HepG2 (cell line): ENCODE data around the gene FAM219A. TPM values are rescaled to one million over a fixed set of nuclear protein-coding genes. Genes with fewer than 3 reads are reported as not detected.

Source experiments
- BCL6 ChIP-seq: IDR thresholded peaks from 2 replicates; pipeline ENCODE4 v1.6.1; 2016; ENCODE audit warnings: missing genetic modification reagents, missing compliant biosample characterization
- CBFB ChIP-seq: sonication (generic); formaldehyde crosslinking; IDR thresholded peaks from 2 replicates; pipeline ENCODE4 v1.4.0; 2020; ENCODE audit warnings: missing genetic modification reagents
- CBX2 ChIP-seq, 2 experiments: fragments of 200-600 bp in 1 of 2; sonication (generic); formaldehyde crosslinking in 1 of 2; IDR thresholded peaks; 2 replicates each; pipeline versions ENCODE4 v1.7.0 to v1.8.1; 2018 to 2022; ENCODE audit warnings: low read depth in 2 of 2, low read length in 1 of 2, mild to moderate bottlenecking in 1 of 2, missing genetic modification reagents in 1 of 2
- CHCHD3 ChIP-seq: sonication (generic); formaldehyde crosslinking; IDR thresholded peaks from 2 replicates; pipeline ENCODE4 v1.8.0; 2022; ENCODE audit warnings: mild to moderate bottlenecking, missing genetic modification reagents, moderate library complexity
- ELF3 ChIP-seq: IDR thresholded peaks from 2 replicates; pipeline ENCODE4 v1.6.1; 2016; ENCODE audit warnings: missing genetic modification reagents, missing compliant biosample characterization
- FOXA3 ChIP-seq: IDR thresholded peaks from 2 replicates; pipeline ENCODE4 v1.6.1; 2016; ENCODE audit warnings: missing genetic modification reagents, missing compliant biosample characterization
- IKZF5 ChIP-seq: IDR thresholded peaks from 2 replicates; pipeline ENCODE4 v1.6.1; 2018; ENCODE audit warnings: missing genetic modification reagents, mild to moderate bottlenecking, missing compliant biosample characterization
- KDM2A ChIP-seq: sonication (generic); formaldehyde crosslinking; IDR thresholded peaks from 2 replicates; pipeline ENCODE4 v1.4.0; 2020; ENCODE audit warnings: low read depth, missing genetic modification reagents, borderline replicate concordance
- MEIS2 ChIP-seq: sonication (generic); formaldehyde crosslinking; IDR thresholded peaks from 2 replicates; pipeline ENCODE4 v1.9.0; 2021; ENCODE audit warnings: mild to moderate bottlenecking, missing genetic modification reagents
- MIXL1 ChIP-seq: IDR thresholded peaks from 2 replicates; pipeline ENCODE4 v1.6.1; 2016
- MXI1 ChIP-seq: IDR thresholded peaks from 3 replicates; pipeline ENCODE4 v1.6.1; 2012; ENCODE audit warnings: low read depth, low read length, inconsistent platforms, borderline replicate concordance
- NR2C2 ChIP-seq: sonication (generic); formaldehyde crosslinking; IDR thresholded peaks from 2 replicates; pipeline ENCODE4 v1.4.0; 2020; ENCODE audit warnings: missing genetic modification reagents, mild to moderate bottlenecking, moderate library complexity, borderline replicate concordance
- ONECUT2 ChIP-seq: sonication (generic); formaldehyde crosslinking; IDR thresholded peaks from 2 replicates; pipeline ENCODE4 v1.4.0; 2020; ENCODE audit warnings: missing genetic modification reagents
- RNF2 ChIP-seq: fragments of 450-650 bp; conservative IDR thresholded peaks from 2 replicates; pipeline ENCODE4 v1.6.1; 2016; ENCODE audit warnings: low read depth
- SP4 ChIP-seq: sonication (generic); formaldehyde crosslinking; IDR thresholded peaks from 2 replicates; pipeline ENCODE4 v1.8.1; 2023; ENCODE audit warnings: mild to moderate bottlenecking, missing genetic modification reagents
- SPEN ChIP-seq: sonication (generic); formaldehyde crosslinking; IDR thresholded peaks from 2 replicates; pipeline ENCODE4 v1.5.1; 2020; ENCODE audit warnings: low read depth, mild to moderate bottlenecking, missing genetic modification reagents
- TEAD3 ChIP-seq: optimal IDR thresholded peaks from 2 replicates; pipeline ENCODE3; 2016; ENCODE audit warnings: borderline replicate concordance
- ZBTB26 ChIP-seq: IDR thresholded peaks from 2 replicates; pipeline ENCODE4 v1.6.1; 2016; ENCODE audit warnings: missing compliant biosample characterization, missing genetic modification reagents, borderline replicate concordance
- ZNF143 ChIP-seq: sonication (generic); formaldehyde crosslinking; IDR thresholded peaks from 2 replicates; pipeline ENCODE4 v1.4.0; 2020; ENCODE audit warnings: missing genetic modification reagents
- ZNF281 ChIP-seq: sonication (generic); formaldehyde crosslinking; IDR thresholded peaks from 2 replicates; pipeline ENCODE4 v1.4.0; 2020; ENCODE audit warnings: missing genetic modification reagents, borderline replicate concordance
- ZNF335 ChIP-seq: sonication (generic); formaldehyde crosslinking; IDR thresholded peaks from 2 replicates; pipeline ENCODE4 v1.4.0; 2020; ENCODE audit warnings: missing genetic modification reagents
- ZNF350 ChIP-seq: sonication (generic); formaldehyde crosslinking; IDR thresholded peaks from 2 replicates; pipeline ENCODE4 v1.4.0; 2020; ENCODE audit warnings: mild to moderate bottlenecking, low read depth, missing genetic modification reagents, borderline replicate concordance
- ZNF543 ChIP-seq: sonication (generic); formaldehyde crosslinking; IDR thresholded peaks from 2 replicates; pipeline ENCODE4 v1.4.0; 2020; ENCODE audit warnings: mild to moderate bottlenecking, missing genetic modification reagents
- ZNF563 ChIP-seq: sonication (generic); formaldehyde crosslinking; IDR thresholded peaks from 2 replicates; pipeline ENCODE4 v1.8.0; 2022; ENCODE audit warnings: mild to moderate bottlenecking, moderate library complexity, missing genetic modification reagents
- polyA plus RNA-seq, 8 experiments: library from polyadenylated mRNA; depleted of rRNA in 3 of 8; stranded (reverse) in 7 of 8; unstranded in 1 of 8; fragments of >200 nt; fragmentation: Illumina TruSeq in 4 of 8; extraction: Trizol in 4 of 8; gene quantifications; 2 replicates each; pipeline versions ENCODE4 v1.2.1 to v1.2.3, GENCODE V29; 2011 to 2016; ENCODE audit warnings: low read depth in 4 of 8, missing spikeins in 1 of 8, mixed read lengths in 1 of 8; ENCODE audit not compliant: insufficient read depth in 1 of 8
- total RNA-seq, 5 experiments: library from RNA; depleted of rRNA; stranded (reverse); fragments of >200 nt; fragmentation: Illumina TruSeq; extraction: Trizol; gene quantifications; 2 replicates each; pipeline ENCODE4 v1.2.3, GENCODE V29; 2016; ENCODE audit warnings: low read depth in 1 of 5
- TF ChIP-seq, protein P1 (sequence below): IDR thresholded peaks from 2 replicates; pipeline ENCODE4 v1.6.1; 2016; ENCODE audit warnings: missing genetic modification reagents, missing compliant biosample characterization

Gene FAM219A
- total and polyA plus RNA-seq, 2 of the 13 experiments (the other 11 are each of a cell fraction or from before 2014, with no cell fraction given): 3.9 to 6.4 TPM

DNA sequence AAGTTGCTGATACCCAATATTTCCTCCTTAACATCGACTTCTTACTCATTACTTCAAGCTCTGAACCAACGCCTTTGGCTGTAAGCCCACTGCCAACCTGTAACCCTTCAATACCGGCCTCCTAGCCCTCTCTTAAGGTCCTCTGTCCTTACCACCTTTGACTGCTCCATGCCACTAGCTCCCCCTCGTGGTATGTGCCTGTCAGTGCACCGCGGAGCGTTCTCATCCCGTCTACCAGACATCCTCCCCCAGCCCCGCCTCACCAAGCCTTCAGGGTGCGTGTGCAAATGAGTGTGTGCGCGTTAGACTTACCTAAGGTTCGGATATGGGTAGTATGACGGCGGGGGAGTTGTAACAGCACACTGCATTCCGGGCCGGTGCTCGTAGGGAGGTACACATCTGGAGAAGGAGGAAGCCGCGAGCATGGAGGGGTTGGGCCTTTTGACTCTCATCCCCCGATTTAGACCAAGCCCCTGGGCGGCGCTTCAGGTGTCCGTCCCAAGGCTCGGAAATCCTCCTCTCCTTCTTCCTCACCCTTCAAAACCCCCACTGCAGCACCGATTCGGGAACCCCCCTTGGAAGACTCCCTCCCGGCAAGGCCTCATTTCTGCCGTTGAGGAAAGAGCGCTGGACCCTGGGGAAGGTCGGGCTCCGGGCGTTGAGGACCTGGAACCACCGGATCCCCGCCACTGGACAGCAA, 78.9 kb downstream of the FAM219A start (continued):
- TF ChIP-seq ZBTB26 (peak; percentile 62; the same call in 1 of the 2 replicates), ZNF335 (CRISPR knock-in tag) (no peak; the same call in 1 of the 2 replicates), ELF3 (peak; percentile 52; the same call in 1 of the 2 replicates), RNF2 (no peak), ONECUT2 (CRISPR knock-in tag) (no peak), NR2C2 (CRISPR knock-in tag) (peak; percentile 23; the same call in 1 of the 2 replicates), MEIS2 (no peak), MXI1 (peak; percentile 46; the same call in 1 of the 3 replicates), CBX2 (IDR thresholded peaks at IDR 0.05; ENCODE audit: low read depth, low read length) (no peak), CBX2 (CRISPR knock-in tag; IDR thresholded peaks at IDR 0.05; ENCODE audit: low read depth) (no peak), BCL6 (peak; percentile 34; the same call in 1 of the 2 replicates), SPEN (CRISPR knock-in tag) (peak; percentile 17; the same call in 1 of the 2 replicates), ZNF563 (no peak), MIXL1 (0 out of 2 replicates have a peak, but pooled peaks have one; percentile 56), SP4 (CRISPR knock-in tag) (peak; percentile 16; the same call in 1 of the 2 replicates), ZNF281 (CRISPR knock-in tag) (peak; percentile 56; the same call in 1 of the 2 replicates), CHCHD3 (no peak), KDM2A (CRISPR knock-in tag) (peak; percentile 67; the same call in 1 of the 2 replicates), ZNF543 (0 out of 2 replicates have a peak, but pooled peaks have one; percentile 54), FOXA3 (CRISPR knock-in tag) (0 out of 2 replicates have a peak, but pooled peaks have one; percentile 9), TEAD3 (CRISPR knock-in tag) (peak; percentile 97), ZNF350 (CRISPR knock-in tag) (0 out of 2 replicates have a peak, but pooled peaks have one; percentile 34), IKZF5 (CRISPR knock-in tag) (peak; percentile 47; the same call in 1 of the 2 replicates), CBFB (CRISPR knock-in tag) (0 out of 2 replicates have a peak, but pooled peaks have one; percentile 19), ZNF143 (CRISPR knock-in tag) (peak; percentile 41; the same call in 1 of the 2 replicates)
- TF ChIP-seq, protein P1, sequence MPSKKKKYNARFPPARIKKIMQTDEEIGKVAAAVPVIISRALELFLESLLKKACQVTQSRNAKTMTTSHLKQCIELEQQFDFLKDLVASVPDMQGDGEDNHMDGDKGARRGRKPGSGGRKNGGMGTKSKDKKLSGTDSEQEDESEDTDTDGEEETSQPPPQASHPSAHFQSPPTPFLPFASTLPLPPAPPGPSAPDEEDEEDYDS (CRISPR knock-in tag): peak; percentile 63; the same call in 1 of the 2 replicates
